ENCODE data around the gene NLRP3. TPM values are rescaled to one million over a fixed set of nuclear protein-coding genes. Genes with fewer than 3 reads are reported as not detected.
A peak's percentile ranks its signal among the peaks of the same experiment; 100 is the strongest.

Gene NLRP3
- total RNA-seq, 1 experiment from 2014 or later: not detected

GRCh38 chr1:247456914-247457639, 41.1 kb downstream of the NLRP3 start:
- H3K79me1 ChIP-seq (ENCODE audit: insufficient read depth, low read depth, low read length, poor library complexity, severe bottlenecking): no peaks in the 10 kb centered on the region

More at GRCh38 chr1:247456914-247457639, 41.1 kb downstream of the NLRP3 start:
- no peaks in the 10 kb centered on the region; the same call in 1 of the 2 replicates for H3K4me1 ChIP-seq (ENCODE audit: insufficient read depth, low read length)
- H3K27me3 Mint-ChIP-seq (ENCODE audit: low read depth): no peaks in the 10 kb centered on the region; the same call in 1 of the 2 replicates
- no peak overlapping the region for H2BK120ac ChIP-seq (ENCODE audit: low read depth, low read length, poor library complexity, severe bottlenecking)
- H2AFZ ChIP-seq (ENCODE audit: low read length): no peak overlapping the region
- no peak overlapping the region for H2BK12ac ChIP-seq (ENCODE audit: insufficient read length, low read depth, low read length)
- H4K8ac ChIP-seq (replicated peaks; ENCODE audit: insufficient read length, low read depth, low read length): no peak overlapping the region
- peaks cover 2 to 11% of the 10 kb centered on the region in 2 experiments; a peak in 3 of 4 replicates for H3K4me1 Mint-ChIP-seq
- H3K9me3 Mint-ChIP-seq: no peaks in the 10 kb centered on the region; a peak in 1 of 5 replicates
- no peaks in the 10 kb centered on the region for H4K20me1 ChIP-seq (ENCODE audit: control insufficient read depth, insufficient read depth, insufficient read length)
- WGBS (ENCODE audit: extremely low coverage, insufficient read length, low lambda C conversion rate): no CpG with 5 or more reads among the region's 16 CpGs
- no peak overlapping the region for H3K14ac ChIP-seq (ENCODE audit: insufficient read depth, low read length)
- H3K18ac ChIP-seq (ENCODE audit: insufficient read length, low read depth, low read length): no peak overlapping the region
- H3K4me3 Mint-ChIP-seq: no peak overlapping the region
- no peak overlapping the region for H3K27ac ChIP-seq (ENCODE audit: insufficient read length, low read depth, low read length)
- H3K4me2 ChIP-seq (ENCODE audit: insufficient read depth, insufficient read length, low read length): no peak overlapping the region
- no peak overlapping the region for H4K5ac ChIP-seq (ENCODE audit: insufficient read length, low read depth, low read length)
- H3K23ac ChIP-seq (ENCODE audit: insufficient read length, low read depth, low read length): no peak overlapping the region
- H3K4ac ChIP-seq (ENCODE audit: low read depth, low read length): no peak overlapping the region
- H3K27ac Mint-ChIP-seq: peak overlapping the region in 1 of 3 experiments; percentile 50; a peak in 2 of 7 replicates
- H3K9me3 ChIP-seq (ENCODE audit: control insufficient read depth, low read depth, low read length): no peaks in the 10 kb centered on the region
- H3K27me3 ChIP-seq (ENCODE audit: insufficient read depth, low read length): no peaks in the 10 kb centered on the region
- no peak overlapping the region for H2AK5ac ChIP-seq (ENCODE audit: insufficient read length, low read length)
- H3K79me2 ChIP-seq (ENCODE audit: insufficient read depth, low read length): no peaks in the 10 kb centered on the region
- no peak overlapping the region for H3T11ph ChIP-seq (ENCODE audit: low read length)
- no peak overlapping the region for H2BK5ac ChIP-seq (ENCODE audit: insufficient read length, low read length)
- no peak overlapping the region for H2BK20ac ChIP-seq (ENCODE audit: low read depth, low read length, poor library complexity, severe bottlenecking)
- no peaks in the 10 kb centered on the region for H3K23me2 ChIP-seq (ENCODE audit: insufficient read length, low read depth, low read length, poor library complexity, severe bottlenecking)
- TF ChIP-seq CTCF (conservative IDR thresholded peaks at IDR 0.05): no peak
- H2BK15ac ChIP-seq (ENCODE audit: low read depth, low read length): no peak overlapping the region
- no peak overlapping the region for H3K56ac ChIP-seq (ENCODE audit: insufficient read length, low read depth, low read length)
- H3K9ac ChIP-seq (ENCODE audit: extremely low read depth, insufficient read length, low read length): no peak overlapping the region
- no peak overlapping the region for H4K91ac ChIP-seq (ENCODE audit: insufficient read length, low read depth, low read length)
- DNase-seq: no peak
- no peaks in the 10 kb centered on the region; a peak in 1 of 7 replicates for H3K36me3 Mint-ChIP-seq (ENCODE audit: insufficient read depth in 1 of 3, low read depth in 3 of 3)

All from H9 (cell line).